Panc1 (cell line): ENCODE results near the gene SERAC1. TPM values are rescaled to one million over a fixed set of nuclear protein-coding genes. Genes with fewer than 3 reads are reported as not detected.

Experiments used
- ATAC-seq: fragments of 200-7000 bp; cut with Tn5 transposase; 2 replicates; pipeline ENCODE4 v1.9.1; 2020; ENCODE audit warnings: mild to moderate bottlenecking, moderate library complexity
- BruUV-seq: library from RNA; stranded (reverse); fragments of 400-500 nt; replicated peaks from 2 replicates; lab custom pipeline; 2021; lab: Mats Ljungman, UMichigan
- CTCF ChIA-PET: fragments of 300-600 bp; sonication (Branson Sonifier 250); formaldehyde crosslinking; loops from one replicate; lab custom pipeline; 2022; ENCODE audit warnings: antibody characterized with exemption; lab: Charles Lee
- POLR2A ChIA-PET: fragments of 300-600 bp; sonication (Branson Sonifier 250); formaldehyde crosslinking; loops from one replicate; lab custom pipeline; 2022; ENCODE audit warnings: antibody characterized with exemption; lab: Charles Lee
- DNase-seq: peaks from one replicate; pipeline ENCODE4 v3.0.0-alpha.2; 2010; ENCODE audit warnings: low read depth, low spot score
- H3K27ac ChIP-seq: 2 replicates; pipeline ENCODE4 v1.5.1; 2011; ENCODE audit warnings: mild to moderate bottlenecking, low read length, inconsistent platforms
- H3K27me3 ChIP-seq: fragments of 200-500 bp; sonication (Bioruptor generic); 2 replicates; pipeline ENCODE4 v1.6.0; 2014; ENCODE audit warnings: low read length, inconsistent platforms; ENCODE audit not compliant: control insufficient read depth, insufficient read depth
- H3K36me3 ChIP-seq: fragments of 200-500 bp; sonication (Bioruptor generic); 2 replicates; pipeline ENCODE4 v1.5.1; 2014; ENCODE audit warnings: inconsistent platforms, mild to moderate bottlenecking, low read length, moderate library complexity; ENCODE audit not compliant: control insufficient read depth, insufficient read depth
- H3K4me1 ChIP-seq: 2 replicates; pipeline ENCODE4 v1.5.1; 2011; ENCODE audit warnings: inconsistent platforms, mild to moderate bottlenecking, low read length, moderate library complexity; ENCODE audit not compliant: control insufficient read depth, insufficient read depth
- H3K4me3 ChIP-seq, 2 experiments: 2 replicates each; pipeline ENCODE4 v1.5.1; 2011 to 2012; ENCODE audit warnings: low read depth in 2 of 2, low read length in 2 of 2, mild to moderate bottlenecking in 2 of 2, inconsistent platforms in 1 of 2, moderate library complexity in 1 of 2
- H3K9me3 ChIP-seq: fragments of 200-500 bp; sonication (Bioruptor generic); 2 replicates; pipeline ENCODE4 v1.5.1; 2014; ENCODE audit warnings: low read depth, mild to moderate bottlenecking, inconsistent platforms, low read length, moderate library complexity; ENCODE audit not compliant: control insufficient read depth, insufficient read depth
- POLR2AphosphoS5 ChIP-seq: IDR thresholded peaks from 2 replicates; pipeline ENCODE4 v1.6.1; 2012; ENCODE audit warnings: mild to moderate bottlenecking, low read depth, low read length, moderate library complexity
- SIN3A ChIP-seq: IDR thresholded peaks from 2 replicates; pipeline ENCODE4 v1.6.1; 2012; ENCODE audit warnings: low read depth, mild to moderate bottlenecking, low read length, moderate library complexity, borderline replicate concordance; ENCODE audit not compliant: insufficient read depth
- TCF7L2 ChIP-seq: IDR thresholded peaks from 2 replicates; pipeline ENCODE4 v1.6.1; 2011; ENCODE audit warnings: mild to moderate bottlenecking, low read depth, low read length, inconsistent platforms
- in situ Hi-C: cut with HindIII; loops from 2 replicates; pipeline ENCODE4 v1.10.0; 2016; ENCODE audit warnings: low sequenced_read_pairs, low pct_unique_long_range_greater_than_20kb
- intact Hi-C: fragments of 100-400 bp; cut with micrococcal nuclease; formaldehyde crosslinking; loops from one replicate; pipeline ENCODE4 v1.10.0; 2022; ENCODE audit not compliant: unreplicated experiment
- total RNA-seq: library from RNA; stranded (reverse); gene quantifications from one replicate; pipeline ENCODE4 v1.2.1, GENCODE V29; 2021; ENCODE audit not compliant: unreplicated experiment
- TF ChIP-seq, protein P1 (sequence below), 2 experiments: IDR thresholded peaks; 2 replicates each; pipeline ENCODE4 v1.6.1; 2011 to 2012; ENCODE audit warnings: low read depth in 2 of 2, control low read depth in 1 of 2, low read length in 1 of 2, mild to moderate bottlenecking in 1 of 2, moderate library complexity in 1 of 2; ENCODE audit not compliant: insufficient read depth in 1 of 2
- TF ChIP-seq, protein P2 (sequence below): fragments of 450-650 bp; IDR thresholded peaks from 2 replicates; pipeline ENCODE4 v1.5.1; 2017; ENCODE audit warnings: mild to moderate bottlenecking

Gene SERAC1
- total RNA-seq, 1 experiment from 2014 or later = 8.2 TPM

DNA sequence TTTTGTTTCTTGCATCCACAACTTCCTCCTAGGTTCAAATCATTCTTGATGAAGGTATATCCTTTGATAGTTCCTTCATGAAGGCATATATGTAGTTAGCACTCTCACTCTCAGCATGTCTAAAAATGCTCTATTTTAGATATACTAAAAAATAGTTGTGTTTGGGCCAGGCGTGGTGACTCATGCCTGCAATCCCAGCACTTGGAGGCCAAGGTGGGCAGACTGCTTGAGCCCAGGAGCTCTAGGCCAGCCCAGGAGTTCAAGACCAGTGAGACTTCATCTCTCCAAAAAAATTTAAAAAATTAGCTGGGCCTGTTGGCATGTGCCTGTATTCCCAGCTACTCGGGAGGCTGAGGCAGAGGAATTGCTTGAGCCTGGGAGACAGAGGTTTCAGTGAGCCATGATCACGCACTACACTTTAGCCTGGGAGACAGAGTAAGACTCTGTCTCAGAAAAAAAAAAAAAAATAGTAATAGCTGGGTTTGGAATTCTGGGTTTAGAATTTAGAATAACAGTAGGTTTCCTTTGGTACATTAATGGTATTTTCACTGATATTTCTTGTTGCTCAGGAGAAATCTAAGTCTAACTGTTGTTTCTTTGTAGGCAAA, 7.0 kb downstream of the SERAC1 start:
- DNase-seq = no peak
- H3K4me1 ChIP-seq = no peaks in the 10 kb centered on the region
- H3K9me3 ChIP-seq = no peaks in the 10 kb centered on the region
- H3K4me3 ChIP-seq = no peak overlapping the region
- POLR2A ChIA-PET = interaction anchor here (0.6 kb wide), 1 partner anchor 207 kb away, joined by 3 read pairs; no protein-coding TSS in a partner anchor
- BruUV-seq = no TSS peak
- in situ Hi-C loops = no loop called here
- intact Hi-C loops = no loop called here
- H3K36me3 ChIP-seq = peaks cover 2% of the 10 kb centered on the region; the same call in 1 of the 2 replicates
- ATAC-seq = no peak
- no peaks in the 10 kb centered on the region for H3K27me3 ChIP-seq
- TF ChIP-seq TCF7L2 (no peak), POLR2AphosphoS5 (no peak)
- TF ChIP-seq, protein P1, sequence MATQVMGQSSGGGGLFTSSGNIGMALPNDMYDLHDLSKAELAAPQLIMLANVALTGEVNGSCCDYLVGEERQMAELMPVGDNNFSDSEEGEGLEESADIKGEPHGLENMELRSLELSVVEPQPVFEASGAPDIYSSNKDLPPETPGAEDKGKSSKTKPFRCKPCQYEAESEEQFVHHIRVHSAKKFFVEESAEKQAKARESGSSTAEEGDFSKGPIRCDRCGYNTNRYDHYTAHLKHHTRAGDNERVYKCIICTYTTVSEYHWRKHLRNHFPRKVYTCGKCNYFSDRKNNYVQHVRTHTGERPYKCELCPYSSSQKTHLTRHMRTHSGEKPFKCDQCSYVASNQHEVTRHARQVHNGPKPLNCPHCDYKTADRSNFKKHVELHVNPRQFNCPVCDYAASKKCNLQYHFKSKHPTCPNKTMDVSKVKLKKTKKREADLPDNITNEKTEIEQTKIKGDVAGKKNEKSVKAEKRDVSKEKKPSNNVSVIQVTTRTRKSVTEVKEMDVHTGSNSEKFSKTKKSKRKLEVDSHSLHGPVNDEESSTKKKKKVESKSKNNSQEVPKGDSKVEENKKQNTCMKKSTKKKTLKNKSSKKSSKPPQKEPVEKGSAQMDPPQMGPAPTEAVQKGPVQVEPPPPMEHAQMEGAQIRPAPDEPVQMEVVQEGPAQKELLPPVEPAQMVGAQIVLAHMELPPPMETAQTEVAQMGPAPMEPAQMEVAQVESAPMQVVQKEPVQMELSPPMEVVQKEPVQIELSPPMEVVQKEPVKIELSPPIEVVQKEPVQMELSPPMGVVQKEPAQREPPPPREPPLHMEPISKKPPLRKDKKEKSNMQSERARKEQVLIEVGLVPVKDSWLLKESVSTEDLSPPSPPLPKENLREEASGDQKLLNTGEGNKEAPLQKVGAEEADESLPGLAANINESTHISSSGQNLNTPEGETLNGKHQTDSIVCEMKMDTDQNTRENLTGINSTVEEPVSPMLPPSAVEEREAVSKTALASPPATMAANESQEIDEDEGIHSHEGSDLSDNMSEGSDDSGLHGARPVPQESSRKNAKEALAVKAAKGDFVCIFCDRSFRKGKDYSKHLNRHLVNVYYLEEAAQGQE (IDR thresholded peaks at IDR 0.05; ENCODE audit: insufficient read depth in 1 of 2, low read depth in 2 of 2, low read length in 1 of 2) = no peak
- CTCF ChIA-PET = no interaction called here
- no peak overlapping the region for H3K27ac ChIP-seq

DNA sequence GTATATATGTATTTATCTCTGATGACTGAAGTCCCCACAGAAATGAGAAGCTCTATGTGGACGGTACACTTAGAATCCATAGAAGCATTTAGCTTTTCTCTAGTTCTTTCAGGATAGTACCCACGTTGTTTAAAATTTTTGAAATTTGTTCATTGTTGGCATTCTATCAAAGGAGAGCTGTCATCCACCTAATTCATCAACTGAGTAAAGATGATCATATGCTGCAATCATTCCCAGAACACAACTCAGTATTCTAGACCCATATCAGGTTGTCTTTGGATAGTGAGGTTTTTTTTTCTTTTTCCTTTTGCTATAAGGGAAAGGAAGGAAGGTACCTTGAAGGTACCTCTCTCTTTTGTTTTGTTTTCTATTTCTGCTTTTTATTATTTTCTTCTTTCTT, 9.3 kb downstream of the SERAC1 start:
- CTCF ChIA-PET = interaction anchor here (0.7 kb wide), 1 partner anchor 395 kb away, joined by 6 read pairs; no protein-coding TSS in a partner anchor
- POLR2A ChIA-PET = interaction anchor here (0.6 kb wide), 1 partner anchor 755 kb away, joined by 3 read pairs; no protein-coding TSS in a partner anchor
- BruUV-seq = no TSS peak
- Histone ChIP-seq H3K4me1 (no peaks in the 10 kb centered on the region), H3K4me3 (no peak overlapping the region), H3K9me3 (no peaks in the 10 kb centered on the region), H3K27ac (no peak overlapping the region), H3K36me3 (peaks cover 8% of the 10 kb centered on the region), H3K27me3 (no peaks in the 10 kb centered on the region)
- DNase-seq (no peak), ATAC-seq (no peak)
- intact Hi-C loops (no loop called here), in situ Hi-C loops (no loop called here)
- TF ChIP-seq SIN3A (no peak), TCF7L2 (no peak), POLR2AphosphoS5 (no peak)
- TF ChIP-seq, protein P1 (IDR thresholded peaks at IDR 0.05; ENCODE audit: insufficient read depth in 1 of 2, low read depth in 2 of 2, low read length in 1 of 2) = no peak
- TF ChIP-seq, protein P2, sequence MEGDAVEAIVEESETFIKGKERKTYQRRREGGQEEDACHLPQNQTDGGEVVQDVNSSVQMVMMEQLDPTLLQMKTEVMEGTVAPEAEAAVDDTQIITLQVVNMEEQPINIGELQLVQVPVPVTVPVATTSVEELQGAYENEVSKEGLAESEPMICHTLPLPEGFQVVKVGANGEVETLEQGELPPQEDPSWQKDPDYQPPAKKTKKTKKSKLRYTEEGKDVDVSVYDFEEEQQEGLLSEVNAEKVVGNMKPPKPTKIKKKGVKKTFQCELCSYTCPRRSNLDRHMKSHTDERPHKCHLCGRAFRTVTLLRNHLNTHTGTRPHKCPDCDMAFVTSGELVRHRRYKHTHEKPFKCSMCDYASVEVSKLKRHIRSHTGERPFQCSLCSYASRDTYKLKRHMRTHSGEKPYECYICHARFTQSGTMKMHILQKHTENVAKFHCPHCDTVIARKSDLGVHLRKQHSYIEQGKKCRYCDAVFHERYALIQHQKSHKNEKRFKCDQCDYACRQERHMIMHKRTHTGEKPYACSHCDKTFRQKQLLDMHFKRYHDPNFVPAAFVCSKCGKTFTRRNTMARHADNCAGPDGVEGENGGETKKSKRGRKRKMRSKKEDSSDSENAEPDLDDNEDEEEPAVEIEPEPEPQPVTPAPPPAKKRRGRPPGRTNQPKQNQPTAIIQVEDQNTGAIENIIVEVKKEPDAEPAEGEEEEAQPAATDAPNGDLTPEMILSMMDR = no peak
